ENCODE data around the gene PRIM2. TPM values are rescaled to one million over a fixed set of nuclear protein-coding genes. Genes with fewer than 3 reads are reported as not detected.
"Not testable (repeated sequence)": the region's sequence is repeated elsewhere in the genome, so short reads cannot be mapped to it uniquely, and the experiment has no call there.

The PRIM2 gene
- total RNA-seq, 1 experiment from 2014 or later: 44.0 TPM

DNA sequence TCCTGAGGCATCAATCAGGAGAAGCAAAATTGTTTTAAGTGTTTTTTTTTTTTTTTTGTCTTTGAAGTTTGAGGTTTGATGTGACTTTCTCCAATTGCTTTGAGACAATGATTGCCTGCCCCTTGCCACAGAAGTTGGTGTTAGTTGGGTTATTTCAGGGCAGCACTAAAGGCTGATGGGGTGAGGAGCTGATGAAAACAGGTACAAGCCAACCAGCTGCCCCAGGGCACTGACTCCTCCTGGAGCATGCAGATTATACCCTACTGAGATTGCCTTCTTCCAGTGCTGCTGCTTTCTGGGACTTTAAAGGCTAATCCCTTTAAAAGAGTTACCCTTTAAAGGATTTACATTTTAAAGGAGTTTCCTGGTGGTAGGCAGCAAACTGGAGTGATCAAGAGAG is 172.5 kb downstream of the PRIM2 start:
- H3K4me1 ChIP-seq (ENCODE audit: control insufficient read depth in 1 of 2, insufficient read depth in 2 of 2, low read length in 2 of 2); ATAC-seq; intact Hi-C loops (cut with micrococcal nuclease); H3K27ac ChIP-seq (ENCODE audit: low read depth, low read length); H3K4me3 ChIP-seq (replicated peaks in 1 of 2; ENCODE audit: low read depth in 1 of 2, low read length in 2 of 2); H3K27me3 ChIP-seq (ENCODE audit: insufficient read depth, low read length); CTCF ChIA-PET; H3K9me3 ChIP-seq (ENCODE audit: control insufficient read depth in 1 of 2, insufficient read depth in 1 of 2, low read depth in 1 of 2, low read length in 2 of 2); BruUV-seq (replicated peaks); POLR2A ChIA-PET; H3K79me2 ChIP-seq (ENCODE audit: insufficient read depth, low read length); H3K36me3 ChIP-seq (ENCODE audit: control insufficient read depth in 1 of 2, insufficient read depth in 2 of 2, low read length in 2 of 2); DNase-seq (ENCODE audit: low read depth, low spot score); H3K9ac ChIP-seq (ENCODE audit: low read length); H4K20me1 ChIP-seq (ENCODE audit: insufficient read depth); H3K9me2 ChIP-seq (ENCODE audit: insufficient read depth); H2AFZ ChIP-seq (ENCODE audit: low read depth, low read length, poor library complexity, severe bottlenecking); RAD21 ChIA-PET (ENCODE audit: low non-redundant PET in 1 of 2, low total read pairs in 2 of 2, uncharacterized antibody in 2 of 2, unreplicated experiment in 2 of 2); H3K4me2 ChIP-seq (ENCODE audit: low read length): not testable (repeated sequence)

DNA sequence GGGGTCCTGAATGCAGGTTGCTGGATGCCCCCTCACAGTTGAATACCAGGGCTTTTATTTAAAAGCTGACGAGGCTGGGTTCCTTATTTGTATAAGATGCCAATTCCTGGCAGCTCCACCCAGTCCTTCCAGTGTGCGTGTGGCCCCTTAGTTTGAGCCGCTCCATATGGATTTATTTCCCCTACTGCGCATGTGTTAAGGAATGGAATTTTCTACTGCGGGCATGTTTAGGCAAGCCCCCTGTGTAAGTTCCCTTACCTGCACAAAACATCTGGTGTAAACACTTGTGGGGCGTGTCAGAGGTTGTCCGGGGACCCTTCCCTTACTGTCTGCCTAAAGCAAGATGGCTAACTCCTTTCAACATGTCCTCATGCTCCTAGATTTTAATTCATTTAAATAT is 174.4 kb downstream of the PRIM2 start:
- H3K9ac ChIP-seq (ENCODE audit: low read length); H3K79me2 ChIP-seq (ENCODE audit: insufficient read depth, low read length); H3K9me2 ChIP-seq (ENCODE audit: insufficient read depth); H3K27me3 ChIP-seq (ENCODE audit: insufficient read depth, low read length); BruUV-seq (replicated peaks); POLR2A ChIA-PET; H2AFZ ChIP-seq (ENCODE audit: low read depth, low read length, poor library complexity, severe bottlenecking); H3K9me3 ChIP-seq (ENCODE audit: control insufficient read depth in 1 of 2, insufficient read depth in 1 of 2, low read depth in 1 of 2, low read length in 2 of 2); intact Hi-C loops (cut with micrococcal nuclease); RAD21 ChIA-PET (ENCODE audit: low non-redundant PET in 1 of 2, low total read pairs in 2 of 2, uncharacterized antibody in 2 of 2, unreplicated experiment in 2 of 2); CTCF ChIA-PET; H3K4me2 ChIP-seq (ENCODE audit: low read length); H3K4me3 ChIP-seq (replicated peaks in 1 of 2; ENCODE audit: low read depth in 1 of 2, low read length in 2 of 2); ATAC-seq; H3K4me1 ChIP-seq (ENCODE audit: control insufficient read depth in 1 of 2, insufficient read depth in 2 of 2, low read length in 2 of 2); DNase-seq (ENCODE audit: low read depth, low spot score); H3K36me3 ChIP-seq (ENCODE audit: control insufficient read depth in 1 of 2, insufficient read depth in 2 of 2, low read length in 2 of 2); H4K20me1 ChIP-seq (ENCODE audit: insufficient read depth); H3K27ac ChIP-seq (ENCODE audit: low read depth, low read length): not testable (repeated sequence)

DNA sequence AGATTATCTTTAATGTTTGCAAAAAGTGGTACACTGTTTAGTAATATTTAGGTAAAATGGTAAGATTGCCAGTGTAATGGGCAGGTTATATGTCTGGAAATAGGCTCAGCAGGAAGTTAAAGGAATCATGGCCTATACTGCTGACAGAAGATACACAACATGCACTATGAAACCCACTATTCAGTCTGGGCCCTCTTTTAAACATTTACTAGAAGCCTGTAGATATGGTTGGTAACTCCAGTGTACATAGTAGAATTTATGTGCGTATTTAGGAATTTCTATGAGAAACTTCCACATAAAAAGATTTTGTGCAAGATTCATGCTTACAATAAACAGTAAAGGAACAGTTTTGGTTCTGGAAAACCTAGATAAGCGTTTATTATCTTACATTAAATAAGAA is 178.8 kb downstream of the PRIM2 start:
- H3K9me3 ChIP-seq (ENCODE audit: control insufficient read depth in 1 of 2, insufficient read depth in 1 of 2, low read depth in 1 of 2, low read length in 2 of 2); CTCF ChIA-PET; H3K27ac ChIP-seq (ENCODE audit: low read depth, low read length); POLR2A ChIA-PET; H3K36me3 ChIP-seq (ENCODE audit: control insufficient read depth in 1 of 2, insufficient read depth in 2 of 2, low read length in 2 of 2); BruUV-seq (replicated peaks); H3K4me3 ChIP-seq (replicated peaks in 1 of 2; ENCODE audit: low read depth in 1 of 2, low read length in 2 of 2); H3K9me2 ChIP-seq (ENCODE audit: insufficient read depth); intact Hi-C loops (cut with micrococcal nuclease); H4K20me1 ChIP-seq (ENCODE audit: insufficient read depth); H3K4me1 ChIP-seq (ENCODE audit: control insufficient read depth in 1 of 2, insufficient read depth in 2 of 2, low read length in 2 of 2); RAD21 ChIA-PET (ENCODE audit: low non-redundant PET in 1 of 2, low total read pairs in 2 of 2, uncharacterized antibody in 2 of 2, unreplicated experiment in 2 of 2); DNase-seq (ENCODE audit: low read depth, low spot score); ATAC-seq; H3K9ac ChIP-seq (ENCODE audit: low read length); H3K4me2 ChIP-seq (ENCODE audit: low read length); H2AFZ ChIP-seq (ENCODE audit: low read depth, low read length, poor library complexity, severe bottlenecking); H3K79me2 ChIP-seq (ENCODE audit: insufficient read depth, low read length); H3K27me3 ChIP-seq (ENCODE audit: insufficient read depth, low read length): not testable (repeated sequence)

DNA sequence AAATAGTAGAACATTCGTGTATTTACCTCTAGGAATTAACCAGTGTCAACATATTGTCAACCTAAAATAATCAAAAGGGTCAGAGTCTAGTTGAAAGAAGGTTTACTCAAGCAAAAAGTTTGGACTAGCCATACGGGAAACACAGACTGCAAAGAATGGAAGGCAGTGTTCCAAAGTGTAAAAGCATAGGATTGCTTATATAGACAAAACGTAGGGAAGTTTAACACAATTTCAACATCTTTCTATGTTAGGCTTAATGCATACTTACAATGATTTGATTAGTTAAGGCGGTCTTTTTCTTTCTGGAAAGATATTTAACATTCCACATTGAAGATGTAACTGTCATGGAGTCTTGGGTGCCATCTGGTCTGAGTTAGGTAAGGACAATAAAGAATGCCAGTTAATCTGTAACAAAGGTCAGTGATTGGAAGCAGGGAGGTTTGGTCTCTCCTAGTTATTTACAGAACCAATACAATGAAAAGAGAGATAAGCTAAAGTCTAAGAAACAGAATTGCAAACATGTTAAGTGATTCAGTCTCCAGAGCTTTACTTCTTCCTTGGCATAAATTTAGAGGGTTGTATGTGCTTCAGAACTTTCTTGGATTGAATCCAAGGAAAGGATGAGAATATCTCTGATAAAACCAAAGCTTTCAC is 183.1 kb downstream of the PRIM2 start:
- H3K9me2 ChIP-seq (ENCODE audit: insufficient read depth); H4K20me1 ChIP-seq (ENCODE audit: insufficient read depth); ATAC-seq; BruUV-seq (replicated peaks); H3K9me3 ChIP-seq (ENCODE audit: control insufficient read depth in 1 of 2, insufficient read depth in 1 of 2, low read depth in 1 of 2, low read length in 2 of 2); H3K27ac ChIP-seq (ENCODE audit: low read depth, low read length); H3K9ac ChIP-seq (ENCODE audit: low read length); H3K4me2 ChIP-seq (ENCODE audit: low read length); DNase-seq (ENCODE audit: low read depth, low spot score); H3K4me1 ChIP-seq (ENCODE audit: control insufficient read depth in 1 of 2, insufficient read depth in 2 of 2, low read length in 2 of 2); intact Hi-C loops (cut with micrococcal nuclease); CTCF ChIA-PET; H3K4me3 ChIP-seq (replicated peaks in 1 of 2; ENCODE audit: low read depth in 1 of 2, low read length in 2 of 2); H3K27me3 ChIP-seq (ENCODE audit: insufficient read depth, low read length); H3K36me3 ChIP-seq (ENCODE audit: control insufficient read depth in 1 of 2, insufficient read depth in 2 of 2, low read length in 2 of 2); RAD21 ChIA-PET (ENCODE audit: low non-redundant PET in 1 of 2, low total read pairs in 2 of 2, uncharacterized antibody in 2 of 2, unreplicated experiment in 2 of 2); POLR2A ChIA-PET; H3K79me2 ChIP-seq (ENCODE audit: insufficient read depth, low read length); H2AFZ ChIP-seq (ENCODE audit: low read depth, low read length, poor library complexity, severe bottlenecking): not testable (repeated sequence)

DNA sequence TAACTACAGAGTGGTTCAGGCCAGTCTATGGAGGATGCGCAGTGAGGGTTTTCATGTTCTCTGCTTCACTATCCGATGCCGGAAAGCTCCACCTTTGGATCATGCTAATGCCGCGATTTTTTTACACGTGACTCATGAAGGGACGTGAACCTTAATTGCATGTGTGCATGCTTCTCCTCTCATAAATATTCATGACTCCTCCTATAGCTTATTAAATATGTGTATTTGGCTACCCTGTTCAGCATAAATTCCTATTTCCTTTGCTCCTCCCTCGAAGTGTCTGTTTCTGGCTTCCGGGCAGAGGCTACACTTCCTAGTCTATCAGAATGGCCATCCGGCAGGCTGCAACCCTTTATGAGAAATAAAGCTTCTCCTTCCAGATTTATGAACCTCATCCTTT is 185.0 kb downstream of the PRIM2 start:
- H2AFZ ChIP-seq (ENCODE audit: low read depth, low read length, poor library complexity, severe bottlenecking); H3K4me3 ChIP-seq (replicated peaks in 1 of 2; ENCODE audit: low read depth in 1 of 2, low read length in 2 of 2); BruUV-seq (replicated peaks); H3K9me2 ChIP-seq (ENCODE audit: insufficient read depth); ATAC-seq; RAD21 ChIA-PET (ENCODE audit: low non-redundant PET in 1 of 2, low total read pairs in 2 of 2, uncharacterized antibody in 2 of 2, unreplicated experiment in 2 of 2); H3K36me3 ChIP-seq (ENCODE audit: control insufficient read depth in 1 of 2, insufficient read depth in 2 of 2, low read length in 2 of 2); H3K27ac ChIP-seq (ENCODE audit: low read depth, low read length); H3K9ac ChIP-seq (ENCODE audit: low read length); H3K9me3 ChIP-seq (ENCODE audit: control insufficient read depth in 1 of 2, insufficient read depth in 1 of 2, low read depth in 1 of 2, low read length in 2 of 2); CTCF ChIA-PET; H3K79me2 ChIP-seq (ENCODE audit: insufficient read depth, low read length); H3K4me1 ChIP-seq (ENCODE audit: control insufficient read depth in 1 of 2, insufficient read depth in 2 of 2, low read length in 2 of 2); POLR2A ChIA-PET; DNase-seq (ENCODE audit: low read depth, low spot score); H4K20me1 ChIP-seq (ENCODE audit: insufficient read depth); H3K27me3 ChIP-seq (ENCODE audit: insufficient read depth, low read length); intact Hi-C loops (cut with micrococcal nuclease); H3K4me2 ChIP-seq (ENCODE audit: low read length): not testable (repeated sequence)

Measured in HCT116 (cell line).